Hepatocyte (in vitro differentiated cells): ENCODE data around the gene CSTPP1. TPM values are rescaled to one million over a fixed set of nuclear protein-coding genes. Genes with fewer than 3 reads are reported as not detected.

Source experiments
- DNase-seq: peaks from one replicate; pipeline ENCODE4 v3.0.0-alpha.2; 2016; ENCODE audit warnings: low spot score
- H2AFZ ChIP-seq: fragments of 200-600 bp; sonication (generic); 2 replicates; pipeline ENCODE4 v1.6.0; 2016; ENCODE audit warnings: antibody characterized with exemption, mild to moderate bottlenecking
- H3K27ac ChIP-seq: fragments of 200-600 bp; sonication (generic); 2 replicates; pipeline ENCODE4 v1.5.1; 2016; ENCODE audit warnings: mild to moderate bottlenecking
- H3K27me3 ChIP-seq: fragments of 200-600 bp; sonication (generic); 2 replicates; pipeline ENCODE4 v1.6.1; 2016
- H3K36me3 ChIP-seq: fragments of 200-600 bp; sonication (generic); replicated peaks from 2 replicates; pipeline ENCODE4 v1.5.1; 2016; ENCODE audit warnings: low read depth; ENCODE audit not compliant: insufficient read depth
- H3K4me1 ChIP-seq: fragments of 200-600 bp; sonication (generic); 2 replicates; pipeline ENCODE4 v1.5.1; 2016; ENCODE audit warnings: mild to moderate bottlenecking, moderate library complexity; ENCODE audit not compliant: insufficient read depth
- H3K4me2 ChIP-seq: fragments of 200-600 bp; sonication (generic); 2 replicates; pipeline ENCODE4 v1.6.0; 2016
- H3K4me3 ChIP-seq: fragments of 200-600 bp; sonication (generic); 2 replicates; pipeline ENCODE4 v1.5.1; 2016; ENCODE audit warnings: mild to moderate bottlenecking
- H3K79me2 ChIP-seq: fragments of 200-600 bp; sonication (generic); 2 replicates; pipeline ENCODE4 v1.6.0; 2017; ENCODE audit warnings: mild to moderate bottlenecking
- H3K9me2 ChIP-seq: fragments of 200-600 bp; sonication (generic); replicated peaks from 2 replicates; pipeline ENCODE4 v1.6.0; 2017; ENCODE audit warnings: mild to moderate bottlenecking; ENCODE audit not compliant: insufficient read depth
- H3K9me3 ChIP-seq: fragments of 200-600 bp; sonication (generic); 2 replicates; pipeline ENCODE4 v1.5.1; 2016; ENCODE audit warnings: low read depth, mild to moderate bottlenecking
- H4K20me1 ChIP-seq: fragments of 200-600 bp; sonication (generic); 2 replicates; pipeline ENCODE4 v1.6.0; 2016; ENCODE audit warnings: mild to moderate bottlenecking; ENCODE audit not compliant: insufficient read depth, poor library complexity, severe bottlenecking
- CTCF ChIP-seq: fragments of 200-600 bp; sonication (generic); IDR thresholded peaks from 2 replicates; pipeline ENCODE4 v1.5.1; 2016; ENCODE audit warnings: antibody characterized with exemption, mild to moderate bottlenecking; ENCODE audit not compliant: poor library complexity
- EZH2 ChIP-seq: fragments of 200-600 bp; sonication (generic); IDR thresholded peaks from 2 replicates; pipeline ENCODE4 v1.6.1; 2016; ENCODE audit warnings: antibody characterized with exemption, mild to moderate bottlenecking, borderline replicate concordance
- EZH2phosphoT487 ChIP-seq: fragments of 200-600 bp; sonication (generic); IDR thresholded peaks from one replicate; pipeline ENCODE4 v1.6.1; 2018; ENCODE audit warnings: antibody characterized with exemption, mild to moderate bottlenecking, low read depth, moderate library complexity; ENCODE audit not compliant: unreplicated experiment, severe bottlenecking
- WGBS: methylation state at CpG from one replicate; pipeline ENCODE4 v1.1.6; 2016; ENCODE audit warnings: low lambda C conversion rate; ENCODE audit errors: missing lambda C conversion rate; 5-methylcytosine and 5-hydroxymethylcytosine counted together
- polyA plus RNA-seq: library from polyadenylated mRNA; unstranded; fragments of >200 nt; fragmentation: Nextera tagmentation; extraction: Ambion mirVana; gene quantifications from 2 replicates; pipeline ENCODE4 v1.2.1, GENCODE V29; 2016
- total RNA-seq: library from RNA; depleted of rRNA; stranded (reverse); fragments of >200 nt; gene quantifications from 2 replicates; pipeline ENCODE4 v1.2.3, GENCODE V29; 2014

The CSTPP1 gene
- total and polyA plus RNA-seq, 2 experiments from 2014 or later: 23.0 to 44.3 TPM

- DNase-seq: peak; percentile 88
- no peaks in the 10 kb centered on the region for H3K36me3 ChIP-seq
- no peak overlapping the region for H3K27ac ChIP-seq
- no peaks in the 10 kb centered on the region for H3K27me3 ChIP-seq
- H2AFZ ChIP-seq: no peak overlapping the region
- H3K4me2 ChIP-seq: no peak overlapping the region
- TF ChIP-seq EZH2 (no peak), CTCF (peak; percentile 98)
- no peaks in the 10 kb centered on the region for H3K9me3 ChIP-seq
- WGBS: 50% methylated on average over 11 of the region's 11 CpGs
- no peak overlapping the region for H3K4me3 ChIP-seq
- H3K9me2 ChIP-seq: no peaks in the 10 kb centered on the region
- no peaks in the 10 kb centered on the region for H3K4me1 ChIP-seq
- no peaks in the 10 kb centered on the region for H3K79me2 ChIP-seq
- H4K20me1 ChIP-seq: no peaks in the 10 kb centered on the region
These were observed 216.7 kb downstream of the CSTPP1 start for GRCh38 chr11:47152953-47153950.

GRCh38 chr11:47154616-47155570 lies 218.3 kb downstream of the CSTPP1 start:
- no peaks in the 10 kb centered on the region for H3K27me3 ChIP-seq
- H3K9me3 ChIP-seq: no peaks in the 10 kb centered on the region
- H3K4me2 ChIP-seq: no peak overlapping the region
- H2AFZ ChIP-seq: no peak overlapping the region
- H3K4me3 ChIP-seq: no peak overlapping the region
- H3K36me3 ChIP-seq: no peaks in the 10 kb centered on the region
- TF ChIP-seq CTCF (no peak), EZH2phosphoT487 (no peak), EZH2 (no peak)
- no peaks in the 10 kb centered on the region for H4K20me1 ChIP-seq
- 87% methylated on average over 18 of the region's 18 CpGs for WGBS
- no peak overlapping the region for H3K27ac ChIP-seq
- DNase-seq: no peak
- no peaks in the 10 kb centered on the region for H3K4me1 ChIP-seq
- H3K79me2 ChIP-seq: no peaks in the 10 kb centered on the region
- H3K9me2 ChIP-seq: no peaks in the 10 kb centered on the region

- no peaks in the 10 kb centered on the region for H3K9me3 ChIP-seq
- TF ChIP-seq CTCF: no peak
- TF ChIP-seq EZH2: no peak
- no peak for TF ChIP-seq EZH2phosphoT487
- no peak overlapping the region for H3K4me2 ChIP-seq
- no peaks in the 10 kb centered on the region for H3K36me3 ChIP-seq
- no peaks in the 10 kb centered on the region for H3K27me3 ChIP-seq
- WGBS: 95% methylated on average over 4 of the region's 4 CpGs
- DNase-seq: no peak
- no peak overlapping the region for H3K27ac ChIP-seq
- no peak overlapping the region for H3K4me3 ChIP-seq
- H3K9me2 ChIP-seq: no peaks in the 10 kb centered on the region
- H2AFZ ChIP-seq: no peak overlapping the region
- H4K20me1 ChIP-seq: no peaks in the 10 kb centered on the region
- H3K79me2 ChIP-seq: no peaks in the 10 kb centered on the region
- no peaks in the 10 kb centered on the region for H3K4me1 ChIP-seq
These were observed 219.3 kb downstream of the CSTPP1 start for GRCh38 chr11:47155879-47156278.
